Amygdala (tissue), 56 donors: Measurements from ENCODE around the gene LPAR6.
"Not testable (repeated sequence)": the region's sequence is repeated elsewhere in the genome, so short reads cannot be mapped to it uniquely, and the experiment has no call there.

Source experiments
- DNase-seq, 56 donors: peaks; one replicate each; lab custom pipeline; 2025; lab: John Stamatoyannopoulos, UW

Gene LPAR6

GRCh38 chr13:48422003-48422402 is 9.1 kb upstream of the LPAR6 start:
- not testable (repeated sequence) for DNase-seq

DNA sequence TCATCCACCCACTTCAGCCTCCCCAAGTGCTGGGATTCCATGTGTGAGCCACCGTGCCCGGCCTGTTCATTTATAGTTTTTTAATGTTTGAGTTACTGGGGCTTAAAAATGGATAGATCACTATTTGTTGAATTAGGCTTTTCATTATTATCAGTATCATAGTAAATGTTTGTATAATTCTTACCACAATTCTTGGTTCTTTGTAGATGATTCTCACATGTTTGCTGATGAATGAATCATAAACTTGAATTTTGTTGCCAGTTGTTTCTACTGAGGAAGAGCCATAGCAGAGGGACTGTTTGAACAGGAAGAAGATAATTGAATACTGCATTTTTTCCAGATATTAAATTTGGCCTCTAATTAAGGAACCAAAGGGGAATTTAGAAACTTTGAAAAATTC is 2.6 kb upstream of the LPAR6 start:
- DNase-seq, result no peak

DNA sequence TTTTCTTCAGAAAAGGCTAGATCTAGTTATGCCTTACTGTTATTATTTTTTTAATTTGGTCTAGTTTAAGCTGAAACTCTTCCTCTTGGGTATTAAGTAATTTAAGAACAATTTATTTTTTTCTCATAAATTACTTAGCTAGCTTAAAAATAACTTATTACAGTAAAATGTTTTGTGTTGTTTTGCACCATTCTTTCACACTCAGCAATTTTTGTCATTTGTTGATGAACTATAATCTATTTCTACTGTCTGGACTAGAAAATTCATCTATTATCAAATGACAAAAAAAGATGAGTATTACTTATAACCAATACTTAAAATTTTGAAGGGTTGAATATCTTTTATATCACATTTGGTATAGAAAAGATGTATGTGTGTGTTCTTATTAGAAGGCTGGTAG is 1.6 kb upstream of the LPAR6 start:
- DNase-seq, result no peak

DNA sequence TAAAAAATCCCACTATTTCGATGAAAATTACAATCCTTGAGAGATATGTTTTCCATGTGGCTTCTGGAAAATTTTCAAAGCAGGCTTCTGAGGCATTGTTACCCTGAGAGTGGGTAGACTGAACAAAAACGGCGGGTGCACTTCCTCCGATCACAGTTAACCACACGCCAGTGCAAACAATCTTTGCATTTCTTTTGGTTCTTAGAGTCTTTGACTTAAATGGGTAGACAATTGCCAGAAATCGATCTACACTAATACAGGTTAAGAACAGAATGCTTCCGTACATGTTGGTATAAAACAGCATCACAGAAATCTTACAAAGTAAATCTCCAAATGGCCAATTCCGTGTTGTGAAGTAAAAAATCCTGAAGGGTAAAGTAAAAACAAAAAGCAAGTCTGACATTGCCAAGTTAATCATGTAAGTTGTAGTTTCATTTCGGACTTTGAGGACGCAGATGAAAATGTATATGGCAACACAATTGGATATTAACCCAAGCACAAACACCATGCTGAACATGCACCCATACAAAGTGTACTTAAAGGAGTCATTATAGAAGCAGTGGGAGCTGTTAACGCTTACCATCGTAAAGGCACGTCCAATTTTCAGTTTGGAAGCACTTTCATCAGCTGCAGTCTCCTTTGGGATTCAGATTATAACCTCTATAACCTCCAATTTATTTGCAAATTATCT is 927 bp downstream of the LPAR6 start:
- no peak for DNase-seq

- DNase-seq, result no peak
These were observed 1.6 kb downstream of the LPAR6 start for GRCh38 chr13:48411147-48411794.

DNA sequence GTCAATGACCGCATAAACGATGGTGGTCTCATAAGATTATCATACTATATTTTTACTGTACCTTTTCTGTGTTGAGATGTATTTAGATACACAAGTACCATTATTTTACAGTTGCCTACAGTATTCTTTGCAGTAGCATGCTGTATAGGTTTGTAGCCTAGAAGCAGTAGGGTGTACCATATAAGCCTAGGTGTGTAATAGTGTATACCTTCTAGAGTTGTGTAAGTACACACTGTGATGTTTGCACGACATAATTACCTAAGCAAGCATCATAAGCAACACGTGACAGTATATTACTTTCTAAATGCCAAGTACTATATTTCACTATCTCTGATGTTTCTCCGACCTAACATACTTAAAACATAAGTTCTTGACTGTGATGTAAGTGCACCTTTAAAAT is 2.7 kb downstream of the LPAR6 start:
- DNase-seq, result no peak

- no peak for DNase-seq
These were observed 7.0 kb downstream of the LPAR6 start for GRCh38 chr13:48405875-48406274.

DNA sequence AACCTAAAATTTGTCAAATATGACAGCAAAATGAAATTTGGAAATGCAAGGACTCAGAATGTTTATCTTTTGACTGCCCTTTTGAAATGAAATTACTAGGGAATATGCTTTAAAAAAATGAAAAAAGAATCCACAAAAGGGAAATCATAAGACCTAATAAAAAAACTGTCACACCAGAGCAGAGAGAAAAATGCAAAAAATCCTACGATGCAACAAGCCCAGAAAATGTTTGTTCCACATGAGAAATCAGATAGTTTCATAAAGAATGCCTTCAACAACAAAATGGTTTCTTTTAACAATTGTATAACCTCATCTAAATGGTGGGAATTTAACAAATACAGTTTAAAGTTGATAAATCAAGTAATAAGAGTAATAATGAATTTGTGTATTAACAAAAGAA is 8.0 kb downstream of the LPAR6 start:
- DNase-seq, result no peak

GRCh38 chr13:48403913-48404312 is 9.0 kb downstream of the LPAR6 start:
- DNase-seq, result peak in 1 of 56 donors; percentile 11

- DNase-seq, result no peak
These were observed 9.7 kb downstream of the LPAR6 start for GRCh38 chr13:48403151-48403631.

DNA sequence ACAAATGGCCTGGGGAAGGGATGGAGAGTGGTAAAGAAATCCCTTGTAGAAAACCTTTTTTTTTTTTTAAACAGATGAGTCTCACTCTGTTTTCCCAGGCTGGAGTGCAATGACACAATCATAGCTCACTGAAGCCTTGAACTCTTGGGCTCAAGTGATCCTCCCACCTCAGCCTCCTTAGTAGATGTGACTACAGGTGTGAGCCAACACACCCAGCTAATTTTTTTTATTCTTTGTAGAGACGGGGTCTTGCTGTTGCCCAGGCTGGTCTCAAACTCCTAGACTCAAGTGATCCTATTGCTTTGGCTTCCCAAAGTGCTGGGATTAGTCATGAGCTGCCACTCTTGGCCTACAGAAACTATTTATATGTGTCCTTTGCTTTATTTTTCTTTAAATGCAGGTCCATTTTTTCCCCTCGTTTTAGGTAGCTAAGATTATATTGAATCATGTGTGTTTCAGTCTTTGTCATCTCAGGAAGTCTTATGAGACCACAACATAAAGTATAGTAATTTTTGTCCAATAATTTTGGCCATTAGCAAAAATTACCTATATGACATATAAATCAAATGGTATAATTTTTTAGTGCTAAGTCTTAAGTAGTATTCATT is 10.5 kb downstream of the LPAR6 start:
- DNase-seq, result no peak

GRCh38 chr13:48401480-48401879 is 11.4 kb downstream of the LPAR6 start:
- no peak for DNase-seq

DNA sequence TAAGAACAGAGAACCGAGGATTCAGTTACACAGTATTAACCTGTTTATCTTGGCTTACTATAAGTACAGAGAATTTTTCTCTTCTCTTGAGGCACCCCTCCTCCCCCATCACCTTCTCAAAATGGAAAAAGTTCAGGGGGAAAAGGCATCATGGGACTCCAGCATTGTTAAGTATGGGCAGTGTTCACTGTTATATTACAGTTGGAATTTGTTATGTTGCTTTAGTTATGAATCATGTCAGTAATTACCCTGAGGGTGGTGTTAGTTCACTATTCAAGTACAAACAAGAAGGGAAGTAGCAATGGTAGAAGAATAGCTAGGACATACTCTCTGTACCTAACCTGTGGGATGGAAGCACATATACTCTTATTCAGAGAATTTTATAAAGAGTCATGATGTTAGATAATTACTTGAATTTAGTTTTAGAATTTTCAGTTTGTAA is 12.0 kb downstream of the LPAR6 start:
- no peak for DNase-seq

- no peak for DNase-seq
These were observed 12.7 kb downstream of the LPAR6 start for GRCh38 chr13:48400090-48400694.

- no peak for DNase-seq
These were observed 14.3 kb downstream of the LPAR6 start for GRCh38 chr13:48398450-48399095.

DNA sequence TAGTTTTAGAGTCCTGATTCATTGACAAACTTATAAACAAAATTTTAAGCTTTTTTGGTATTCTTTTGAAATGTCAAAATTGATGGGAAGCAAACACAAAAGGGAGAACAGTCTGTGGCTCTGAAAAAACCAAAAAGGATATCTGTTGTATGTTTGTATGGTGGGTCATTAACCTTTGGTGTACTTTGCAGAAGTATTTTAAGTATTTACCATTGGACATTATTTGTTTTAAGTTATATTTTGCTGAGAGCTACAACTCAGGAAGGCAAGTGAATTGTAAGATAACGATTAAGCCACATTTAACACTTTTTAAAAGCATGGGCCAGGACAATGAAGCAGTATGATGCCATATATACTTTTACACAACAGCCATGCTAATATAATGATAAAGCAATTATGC is 15.2 kb downstream of the LPAR6 start:
- DNase-seq, result no peak

DNA sequence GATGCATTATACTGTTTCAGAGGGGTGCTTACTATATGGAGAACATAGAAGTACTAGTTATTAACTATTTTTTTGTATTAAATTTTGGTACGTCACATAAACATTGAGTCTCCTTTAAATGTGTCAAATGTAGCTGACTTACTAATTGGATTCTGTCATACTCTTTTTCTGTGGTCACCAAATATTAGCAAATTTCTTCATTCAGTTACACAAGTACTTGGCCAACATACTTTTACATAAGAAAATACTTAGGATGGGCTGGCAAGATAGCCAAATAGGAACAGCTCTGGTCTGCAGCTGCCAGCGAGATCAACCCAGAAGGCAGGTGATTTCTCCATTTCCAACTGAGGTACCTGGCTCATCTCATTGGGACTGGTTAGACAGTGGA is 19.2 kb downstream of the LPAR6 start:
- no peak for DNase-seq

DNA sequence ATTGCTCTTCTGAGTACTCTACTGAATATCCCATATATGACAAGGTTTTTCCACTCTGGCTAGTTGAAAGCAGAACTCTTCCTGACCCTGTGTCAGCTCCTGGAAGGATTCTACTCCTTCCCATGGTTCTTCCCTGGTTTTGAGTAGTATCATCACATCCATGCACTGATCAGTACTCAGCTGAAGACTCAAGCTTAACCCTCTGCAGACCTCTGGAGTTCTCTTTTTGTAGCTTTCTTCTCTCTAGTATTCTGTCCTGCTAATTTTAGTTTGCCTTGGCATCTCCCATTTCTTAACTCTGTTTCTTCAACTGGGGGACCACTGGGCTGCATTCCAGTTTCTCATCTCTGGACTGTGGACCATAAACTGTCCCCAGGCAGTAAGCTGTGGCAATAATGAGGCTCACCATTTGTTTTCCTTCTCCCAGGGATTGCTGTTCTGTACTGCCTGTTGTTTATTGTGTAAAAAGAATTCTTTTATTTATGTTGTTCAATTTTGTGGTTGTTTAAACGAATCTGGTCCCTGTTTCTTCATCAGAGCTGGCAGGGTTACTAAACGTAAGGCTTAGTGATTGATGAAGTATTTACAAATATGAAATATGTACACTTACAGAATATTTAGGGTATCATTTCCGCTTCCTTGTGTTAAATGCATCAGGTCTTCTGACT is 19.7 kb downstream of the LPAR6 start:
- DNase-seq, result no peak

GRCh38 chr13:48391257-48391656 is 21.7 kb downstream of the LPAR6 start:
- no peak for DNase-seq

DNA sequence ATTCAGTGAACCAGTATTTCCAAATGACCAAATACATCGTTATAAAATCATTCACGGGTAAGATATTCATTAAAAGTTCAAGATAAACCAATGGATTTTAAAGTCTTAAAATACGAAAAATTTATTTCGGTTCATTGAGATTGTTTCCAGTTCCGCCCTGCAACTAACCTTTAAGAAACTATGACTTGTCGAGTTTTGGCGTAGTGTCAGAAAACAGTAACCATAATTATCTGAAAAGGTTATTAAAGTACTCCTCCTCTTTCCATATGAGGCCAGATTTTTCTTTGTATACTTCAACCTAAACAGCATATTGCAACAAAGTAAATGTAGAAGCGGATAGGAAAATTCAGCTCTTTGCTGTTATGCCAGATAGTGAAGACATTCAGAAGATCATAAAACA is 26.1 kb downstream of the LPAR6 start:
- DNase-seq, result no peak
